Bronchial epithelial cell (primary cell): ENCODE data around the gene ZC3H14. TPM values are rescaled to one million over a fixed set of nuclear protein-coding genes. Genes with fewer than 3 reads are reported as not detected.
A peak's percentile ranks its signal among the peaks of the same experiment; 100 is the strongest.

ENCODE experiments used
- DNase-seq: peaks from one replicate; pipeline ENCODE4 v3.0.0-alpha.2; 2010; ENCODE audit warnings: low read depth
- FAIRE-seq: peaks from 2 replicates; lab custom pipeline; 2011; peaks lifted over from hg19 to GRCh38; lab: Jason Lieb, UNC
- H3K27me3 ChIP-seq: 2 replicates; pipeline ENCODE4 v1.5.1; 2011; ENCODE audit warnings: low read length; ENCODE audit not compliant: control insufficient read depth, insufficient read depth
- H3K36me3 ChIP-seq: 2 replicates; pipeline ENCODE4 v1.5.1; 2011; ENCODE audit warnings: low read length; ENCODE audit not compliant: control insufficient read depth, insufficient read depth
- H3K4me3 ChIP-seq: 2 replicates; pipeline ENCODE4 v1.5.1; 2011; ENCODE audit warnings: mild to moderate bottlenecking, low read depth, low read length, control low read depth
- CTCF ChIP-seq: IDR thresholded peaks from 2 replicates; pipeline ENCODE4 v1.5.1; 2011; ENCODE audit warnings: mild to moderate bottlenecking, moderate library complexity, low read length, control low read depth, inconsistent platforms; ENCODE audit not compliant: insufficient read depth, severe bottlenecking
- total RNA-seq: library from RNA; depleted of rRNA; stranded (reverse); fragments of >200 nt; gene quantifications from 2 replicates; pipeline ENCODE4 v1.2.1, GENCODE V29; 2014

Gene ZC3H14
- total RNA-seq, 1 donor from 2014 or later, result 41.9 TPM

GRCh38 chr14:88613552-88614010 is 50.7 kb downstream of the ZC3H14 start:
- Histone ChIP-seq H3K36me3 (peaks cover 2% of the 10 kb centered on the region), H3K27me3 (no peaks in the 10 kb centered on the region), H3K4me3 (no peak overlapping the region)
- TF ChIP-seq CTCF, result no peak
- FAIRE-seq, result no peak
- DNase-seq, result peak; percentile 69

DNA sequence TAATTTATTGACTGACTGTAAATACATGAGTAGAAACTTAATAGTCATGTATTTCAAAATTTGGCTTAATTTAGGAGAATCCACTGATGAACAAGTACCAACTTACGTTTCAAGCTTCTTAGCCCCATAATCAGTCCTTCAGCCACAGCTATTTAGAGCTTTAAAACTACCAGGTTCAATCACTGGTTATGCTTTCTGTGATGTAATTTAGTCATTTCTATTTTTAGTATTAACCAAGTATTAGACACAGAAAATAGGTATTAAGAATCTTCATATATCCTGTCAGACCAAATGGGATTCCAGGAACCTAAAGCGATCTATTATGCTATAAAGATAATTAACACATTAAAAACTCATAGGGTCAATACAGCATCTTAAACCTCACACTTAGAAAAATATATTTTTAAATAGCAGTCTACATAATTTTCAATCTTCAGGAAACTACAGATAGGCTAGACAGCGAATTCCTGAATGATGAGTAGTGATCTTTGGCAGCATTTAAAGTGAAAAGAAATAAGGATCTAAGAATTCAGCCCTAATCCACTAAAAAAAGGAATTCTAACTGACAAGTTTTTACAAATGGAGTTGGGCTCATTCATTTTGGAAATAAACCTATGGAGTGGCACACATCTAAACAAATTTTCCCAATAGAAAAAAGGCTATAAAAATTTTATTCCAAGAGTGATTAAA is 51.5 kb downstream of the ZC3H14 start:
- no peaks in the 10 kb centered on the region for H3K27me3 ChIP-seq
- TF ChIP-seq CTCF, result no peak
- DNase-seq (peak; percentile 68), FAIRE-seq (no peak)
- H3K4me3 ChIP-seq, result no peak overlapping the region
- peaks cover 2% of the 10 kb centered on the region for H3K36me3 ChIP-seq

- FAIRE-seq (no peak), DNase-seq (peak; percentile 96)
- no peak for TF ChIP-seq CTCF
- no peaks in the 10 kb centered on the region for H3K36me3 ChIP-seq
- H3K27me3 ChIP-seq, result no peaks in the 10 kb centered on the region
- no peak overlapping the region for H3K4me3 ChIP-seq
These were observed 53.9 kb downstream of the ZC3H14 start for GRCh38 chr14:88616697-88617096.

- no peak for FAIRE-seq
- no peak for DNase-seq
- H3K36me3 ChIP-seq, result no peaks in the 10 kb centered on the region
- TF ChIP-seq CTCF, result no peak
- H3K27me3 ChIP-seq, result no peaks in the 10 kb centered on the region
- H3K4me3 ChIP-seq, result no peak overlapping the region
These were observed 54.6 kb downstream of the ZC3H14 start for GRCh38 chr14:88617479-88617878.

DNA sequence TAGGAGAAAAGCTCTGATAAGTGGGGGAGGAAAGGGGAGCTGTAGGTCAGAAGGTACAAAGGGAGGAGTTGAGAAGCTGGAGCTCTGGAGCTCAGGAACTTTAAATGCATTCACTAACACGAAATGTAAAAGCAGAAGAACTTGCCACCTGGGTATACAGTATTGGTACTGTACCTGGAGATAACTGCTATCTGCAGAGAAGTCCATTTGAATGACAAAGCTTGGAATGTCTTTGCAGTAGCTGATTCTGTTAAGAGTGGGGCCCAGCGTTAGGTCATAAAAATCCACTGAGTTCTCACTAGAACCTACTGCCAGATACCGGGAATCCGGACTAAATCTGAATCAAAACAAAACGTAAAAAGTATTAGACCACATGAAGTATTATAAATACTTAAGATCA is 55.6 kb downstream of the ZC3H14 start:
- no peak for DNase-seq
- Histone ChIP-seq H3K27me3 (no peaks in the 10 kb centered on the region), H3K36me3 (no peaks in the 10 kb centered on the region), H3K4me3 (no peak overlapping the region)
- FAIRE-seq, result no peak
- no peak for TF ChIP-seq CTCF

- FAIRE-seq (no peak), DNase-seq (no peak)
- H3K27me3 ChIP-seq, result no peaks in the 10 kb centered on the region
- H3K36me3 ChIP-seq, result no peaks in the 10 kb centered on the region
- TF ChIP-seq CTCF, result no peak
- no peak overlapping the region for H3K4me3 ChIP-seq
These were observed 58.3 kb downstream of the ZC3H14 start for GRCh38 chr14:88621100-88621499.
